ENCODE measurements around the gene MAD2L2.

The MAD2L2 gene

GRCh38 chr1:11681071-11681771 lies at the start of gene MAD2L2:
Gene MAD2L2, minus strand, starts transcription at chr1:11681148. Its CDS starts 547 bp downstream, at chr1:11680601.
- TF ChIP-seq GATA3 (IDR thresholded peaks at IDR 0.05; ENCODE audit: low read depth, low read length) = no peak
- TF ChIP-seq GATA2 (IDR thresholded peaks at IDR 0.05; ENCODE audit: low read depth, low read length) = no peak

- TF ChIP-seq GATA2 (IDR thresholded peaks at IDR 0.05; ENCODE audit: low read depth, low read length) (no peak), GATA3 (IDR thresholded peaks at IDR 0.05; ENCODE audit: low read depth, low read length) (no peak)
These were observed 49.5 kb upstream of the MAD2L2 start for GRCh38 chr1:11730429-11730891.

GRCh38 chr1:11729498-11730428 lies 48.8 kb upstream of the MAD2L2 start:
- no peak for TF ChIP-seq GATA2 (IDR thresholded peaks at IDR 0.05; ENCODE audit: low read depth, low read length)
- no peak for TF ChIP-seq GATA3 (IDR thresholded peaks at IDR 0.05; ENCODE audit: low read depth, low read length)

GRCh38 chr1:11729155-11729497 lies 48.2 kb upstream of the MAD2L2 start:
- TF ChIP-seq GATA2 (IDR thresholded peaks at IDR 0.05; ENCODE audit: low read depth, low read length) (no peak), GATA3 (IDR thresholded peaks at IDR 0.05; ENCODE audit: low read depth, low read length) (no peak)

- no peak for TF ChIP-seq GATA3 (IDR thresholded peaks at IDR 0.05; ENCODE audit: low read depth, low read length)
- TF ChIP-seq GATA2 (IDR thresholded peaks at IDR 0.05; ENCODE audit: low read depth, low read length) = no peak
These were observed 47.3 kb upstream of the MAD2L2 start for GRCh38 chr1:11728126-11728806.

GRCh38 chr1:11727119-11727518 lies 46.2 kb upstream of the MAD2L2 start:
- TF ChIP-seq GATA3 (IDR thresholded peaks at IDR 0.05; ENCODE audit: low read depth, low read length) (no peak), GATA2 (IDR thresholded peaks at IDR 0.05; ENCODE audit: low read depth, low read length) (no peak)

- TF ChIP-seq GATA3 (IDR thresholded peaks at IDR 0.05; ENCODE audit: low read depth, low read length) (no peak), GATA2 (IDR thresholded peaks at IDR 0.05; ENCODE audit: low read depth, low read length) (no peak)
These were observed 44.7 kb upstream of the MAD2L2 start for GRCh38 chr1:11725616-11726015.

GRCh38 chr1:11722538-11722937 lies 41.6 kb upstream of the MAD2L2 start:
- TF ChIP-seq GATA3 (IDR thresholded peaks at IDR 0.05; ENCODE audit: low read depth, low read length) = no peak

- TF ChIP-seq GATA3 (IDR thresholded peaks at IDR 0.05; ENCODE audit: low read depth, low read length) = no peak
- TF ChIP-seq GATA2 (IDR thresholded peaks at IDR 0.05; ENCODE audit: low read depth, low read length) = no peak
These were observed 40.4 kb upstream of the MAD2L2 start for GRCh38 chr1:11721311-11721710.

- TF ChIP-seq GATA2 (IDR thresholded peaks at IDR 0.05; ENCODE audit: low read depth, low read length) (no peak), GATA3 (IDR thresholded peaks at IDR 0.05; ENCODE audit: low read depth, low read length) (no peak)
These were observed 39.6 kb upstream of the MAD2L2 start for GRCh38 chr1:11720525-11720924.

GRCh38 chr1:11720033-11720376 lies 39.1 kb upstream of the MAD2L2 start:
- no peak for TF ChIP-seq GATA2 (IDR thresholded peaks at IDR 0.05; ENCODE audit: low read depth, low read length)
- no peak for TF ChIP-seq GATA3 (IDR thresholded peaks at IDR 0.05; ENCODE audit: low read depth, low read length)

- no peak for TF ChIP-seq GATA2 (IDR thresholded peaks at IDR 0.05; ENCODE audit: low read depth, low read length)
- no peak for TF ChIP-seq GATA3 (IDR thresholded peaks at IDR 0.05; ENCODE audit: low read depth, low read length)
These were observed 38.5 kb upstream of the MAD2L2 start for GRCh38 chr1:11719313-11720032.

GRCh38 chr1:11714831-11715575 lies 34.1 kb upstream of the MAD2L2 start:
- no peak for TF ChIP-seq GATA3 (IDR thresholded peaks at IDR 0.05; ENCODE audit: low read depth, low read length)
- no peak for TF ChIP-seq GATA2 (IDR thresholded peaks at IDR 0.05; ENCODE audit: low read depth, low read length)
